ENCODE results near the gene NR5A2. TPM values are rescaled to one million over a fixed set of nuclear protein-coding genes. Genes with fewer than 3 reads are reported as not detected.

The NR5A2 gene
- total RNA-seq, 2 experiments from 2014 or later, result not detected

GRCh38 chr1:200207711-200208126 is 180.2 kb downstream of the NR5A2 start:
- intact Hi-C loops (cut with micrococcal nuclease), result no loop called here
- Mint-ChIP-seq H3K4me1 (ENCODE audit: low read depth) (peaks cover 11% of the 10 kb centered on the region), H3K4me3 (no peak overlapping the region), H3K9me3 (no peaks in the 10 kb centered on the region), H3K27ac (no peak overlapping the region), H3K36me3 (no peaks in the 10 kb centered on the region), H3K27me3 (no peaks in the 10 kb centered on the region)
- POLR2A ChIA-PET, result interaction anchor here (0.6 kb wide), 2 partner anchors 59 to 440 kb away, joined by 3 to 5 read pairs; no protein-coding TSS in a partner anchor
- CTCF ChIA-PET, result no interaction called here
- DNase-seq, result no peak

GRCh38 chr1:200211157-200211556 is 183.6 kb downstream of the NR5A2 start:
- POLR2A ChIA-PET, result no interaction called here
- peaks cover 11% of the 10 kb centered on the region for H3K4me1 Mint-ChIP-seq (ENCODE audit: low read depth)
- CTCF ChIA-PET, result interaction anchor here (0.6 kb wide), 1 partner anchor 272 kb away, joined by 3 read pairs; no protein-coding TSS in a partner anchor
- DNase-seq, result no peak
- no peak overlapping the region for H3K27ac Mint-ChIP-seq
- intact Hi-C loops (cut with micrococcal nuclease), result no loop called here
- H3K9me3 Mint-ChIP-seq, result peaks cover 3% of the 10 kb centered on the region
- H3K27me3 Mint-ChIP-seq, result no peaks in the 10 kb centered on the region
- H3K36me3 Mint-ChIP-seq, result no peaks in the 10 kb centered on the region
- H3K4me3 Mint-ChIP-seq, result no peak overlapping the region

- POLR2A ChIA-PET, result no interaction called here
- intact Hi-C loops (cut with micrococcal nuclease), result no loop called here
- H3K9me3 Mint-ChIP-seq, result peaks cover 3% of the 10 kb centered on the region
- no peaks in the 10 kb centered on the region for H3K27me3 Mint-ChIP-seq
- H3K36me3 Mint-ChIP-seq, result no peaks in the 10 kb centered on the region
- no peak for DNase-seq
- CTCF ChIA-PET, result no interaction called here
- H3K4me1 Mint-ChIP-seq (ENCODE audit: low read depth), result peaks cover 3% of the 10 kb centered on the region
- H3K27ac Mint-ChIP-seq, result no peak overlapping the region
- no peak overlapping the region for H3K4me3 Mint-ChIP-seq
Observed at GRCh38 chr1:200213392-200213791, 185.9 kb downstream of the NR5A2 start.

GRCh38 chr1:200213921-200214320 is 186.4 kb downstream of the NR5A2 start:
- H3K27ac Mint-ChIP-seq, result no peak overlapping the region
- peaks cover 3% of the 10 kb centered on the region for H3K9me3 Mint-ChIP-seq
- H3K27me3 Mint-ChIP-seq, result peaks cover 2% of the 10 kb centered on the region
- no peaks in the 10 kb centered on the region for H3K36me3 Mint-ChIP-seq
- ChIA-PET POLR2A (no interaction called here), CTCF (no interaction called here)
- DNase-seq, result no peak
- peaks cover 3% of the 10 kb centered on the region for H3K4me1 Mint-ChIP-seq (ENCODE audit: low read depth)
- no peak overlapping the region for H3K4me3 Mint-ChIP-seq
- intact Hi-C loops (cut with micrococcal nuclease), result no loop called here

GRCh38 chr1:200215350-200215749 is 187.8 kb downstream of the NR5A2 start:
- DNase-seq, result no peak
- ChIA-PET POLR2A (no interaction called here), CTCF (no interaction called here)
- H3K36me3 Mint-ChIP-seq, result no peaks in the 10 kb centered on the region
- peaks cover 3% of the 10 kb centered on the region for H3K9me3 Mint-ChIP-seq
- H3K4me3 Mint-ChIP-seq, result no peak overlapping the region
- H3K27me3 Mint-ChIP-seq, result peaks cover 4% of the 10 kb centered on the region
- intact Hi-C loops (cut with micrococcal nuclease), result no loop called here
- H3K27ac Mint-ChIP-seq, result no peak overlapping the region
- H3K4me1 Mint-ChIP-seq (ENCODE audit: low read depth), result peaks cover 3% of the 10 kb centered on the region

- Mint-ChIP-seq H3K36me3 (no peaks in the 10 kb centered on the region), H3K9me3 (peaks cover 3% of the 10 kb centered on the region), H3K4me3 (no peak overlapping the region), H3K27ac (no peak overlapping the region), H3K4me1 (ENCODE audit: low read depth) (peaks cover 7% of the 10 kb centered on the region), H3K27me3 (peaks cover 6% of the 10 kb centered on the region)
- intact Hi-C loops (cut with micrococcal nuclease), result no loop called here
- ChIA-PET CTCF (no interaction called here), POLR2A (no interaction called here)
- DNase-seq, result peak; percentile 12
Observed at GRCh38 chr1:200217703-200218102, 190.2 kb downstream of the NR5A2 start.

GRCh38 chr1:200221614-200222282 is 194.2 kb downstream of the NR5A2 start:
- H3K4me1 Mint-ChIP-seq (ENCODE audit: low read depth), result peaks cover 22% of the 10 kb centered on the region
- no peaks in the 10 kb centered on the region for H3K9me3 Mint-ChIP-seq
- CTCF ChIA-PET, result interaction anchor here (1.4 kb wide), 1 partner anchor 14 kb away, joined by 3 read pairs; no protein-coding TSS in a partner anchor
- no peaks in the 10 kb centered on the region for H3K36me3 Mint-ChIP-seq
- POLR2A ChIA-PET, result no interaction called here
- peaks cover 6% of the 10 kb centered on the region for H3K27me3 Mint-ChIP-seq
- no peak overlapping the region for H3K4me3 Mint-ChIP-seq
- H3K27ac Mint-ChIP-seq, result no peak overlapping the region
- intact Hi-C loops (cut with micrococcal nuclease), result no loop called here
- no peak for DNase-seq

GRCh38 chr1:200223207-200223606 is 195.7 kb downstream of the NR5A2 start:
- Mint-ChIP-seq H3K4me3 (no peak overlapping the region), H3K9me3 (no peaks in the 10 kb centered on the region), H3K27ac (no peak overlapping the region), H3K4me1 (ENCODE audit: low read depth) (peaks cover 22% of the 10 kb centered on the region), H3K27me3 (peaks cover 6% of the 10 kb centered on the region), H3K36me3 (no peaks in the 10 kb centered on the region)
- no peak for DNase-seq
- POLR2A ChIA-PET, result no interaction called here
- intact Hi-C loops (cut with micrococcal nuclease), result no loop called here
- CTCF ChIA-PET, result interaction anchor here (1.4 kb wide), 1 partner anchor 13 kb away, joined by 3 read pairs; no protein-coding TSS in a partner anchor

- POLR2A ChIA-PET, result no interaction called here
- Mint-ChIP-seq H3K4me1 (ENCODE audit: low read depth) (peaks cover 22% of the 10 kb centered on the region), H3K36me3 (no peaks in the 10 kb centered on the region), H3K27me3 (peaks cover 6% of the 10 kb centered on the region), H3K4me3 (no peak overlapping the region), H3K9me3 (no peaks in the 10 kb centered on the region), H3K27ac (no peak overlapping the region)
- no peak for DNase-seq
- CTCF ChIA-PET, result interaction anchor here (1.4 kb wide), 1 partner anchor 12 kb away, joined by 3 read pairs; no protein-coding TSS in a partner anchor
- intact Hi-C loops (cut with micrococcal nuclease), result no loop called here
Observed at GRCh38 chr1:200223613-200224012, 196.1 kb downstream of the NR5A2 start.

- no peak for DNase-seq
- intact Hi-C loops (cut with micrococcal nuclease), result no loop called here
- ChIA-PET CTCF (no interaction called here), POLR2A (no interaction called here)
- H3K27me3 Mint-ChIP-seq, result peaks cover 4% of the 10 kb centered on the region
- H3K9me3 Mint-ChIP-seq, result no peaks in the 10 kb centered on the region
- peaks cover 22% of the 10 kb centered on the region for H3K4me1 Mint-ChIP-seq (ENCODE audit: low read depth)
- H3K4me3 Mint-ChIP-seq, result no peak overlapping the region
- H3K36me3 Mint-ChIP-seq, result no peaks in the 10 kb centered on the region
- H3K27ac Mint-ChIP-seq, result no peak overlapping the region
Observed at GRCh38 chr1:200224315-200224714, 196.8 kb downstream of the NR5A2 start.

- H3K27me3 Mint-ChIP-seq, result peaks cover 2% of the 10 kb centered on the region
- peaks cover 22% of the 10 kb centered on the region for H3K4me1 Mint-ChIP-seq (ENCODE audit: low read depth)
- H3K9me3 Mint-ChIP-seq, result no peaks in the 10 kb centered on the region
- intact Hi-C loops (cut with micrococcal nuclease), result loop anchor here (1.0 to 2.0 kb wide), 2 partner anchors 28 to 73 kb away; no protein-coding TSS in a partner anchor
- ChIA-PET POLR2A (no interaction called here), CTCF (interaction anchor here (1.2 kb wide), 1 partner anchor 81 kb away, joined by 3 read pairs; no protein-coding TSS in a partner anchor)
- H3K36me3 Mint-ChIP-seq, result no peaks in the 10 kb centered on the region
- peak; percentile 61 for DNase-seq
- H3K4me3 Mint-ChIP-seq, result no peak overlapping the region
- H3K27ac Mint-ChIP-seq, result peak overlapping the region; percentile 35
Observed at GRCh38 chr1:200226268-200226968, 198.9 kb downstream of the NR5A2 start.

- no peak overlapping the region for H3K4me3 Mint-ChIP-seq
- H3K27me3 Mint-ChIP-seq, result no peaks in the 10 kb centered on the region
- peak overlapping the region; percentile 35 for H3K27ac Mint-ChIP-seq
- no peaks in the 10 kb centered on the region for H3K9me3 Mint-ChIP-seq
- no peaks in the 10 kb centered on the region for H3K36me3 Mint-ChIP-seq
- H3K4me1 Mint-ChIP-seq (ENCODE audit: low read depth), result peaks cover 19% of the 10 kb centered on the region
- CTCF ChIA-PET, result interaction anchor here (1.2 kb wide), 1 partner anchor 80 kb away, joined by 3 read pairs; no protein-coding TSS in a partner anchor
- intact Hi-C loops (cut with micrococcal nuclease), result loop anchor here (1.0 to 2.0 kb wide), 2 partner anchors 28 to 74 kb away; no protein-coding TSS in a partner anchor
- DNase-seq, result no peak
- POLR2A ChIA-PET, result no interaction called here
Observed at GRCh38 chr1:200226969-200227303, 199.4 kb downstream of the NR5A2 start.
